GM21390 (cell line): Measurements from ENCODE around the gene NUMA1.

Experiments used
- ATAC-seq: cut with Tn5 transposase; IDR thresholded peaks from one replicate; pipeline ENCODE4 v1.9.1; 2021; ENCODE audit not compliant: unreplicated experiment

The NUMA1 gene

DNA sequence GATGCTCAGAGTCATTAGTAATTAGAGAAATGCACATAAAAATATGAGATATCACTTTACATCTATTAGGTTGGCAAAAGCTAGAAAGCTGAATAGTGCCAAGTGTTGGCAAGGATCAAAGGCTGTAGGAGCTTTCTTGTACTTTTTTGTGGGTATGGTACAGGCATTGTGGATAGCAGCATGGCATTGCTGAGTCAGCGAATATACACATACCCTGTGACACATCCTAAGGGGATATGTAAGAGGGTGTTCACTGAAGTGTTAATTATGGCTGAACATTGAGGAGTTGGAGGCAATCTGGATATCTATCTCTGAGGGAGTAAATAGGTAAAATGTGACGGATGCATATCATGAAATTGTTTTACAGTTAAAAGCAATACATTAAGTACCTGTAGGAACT is 108.7 kb downstream of the NUMA1 start:
- no peak for ATAC-seq

DNA sequence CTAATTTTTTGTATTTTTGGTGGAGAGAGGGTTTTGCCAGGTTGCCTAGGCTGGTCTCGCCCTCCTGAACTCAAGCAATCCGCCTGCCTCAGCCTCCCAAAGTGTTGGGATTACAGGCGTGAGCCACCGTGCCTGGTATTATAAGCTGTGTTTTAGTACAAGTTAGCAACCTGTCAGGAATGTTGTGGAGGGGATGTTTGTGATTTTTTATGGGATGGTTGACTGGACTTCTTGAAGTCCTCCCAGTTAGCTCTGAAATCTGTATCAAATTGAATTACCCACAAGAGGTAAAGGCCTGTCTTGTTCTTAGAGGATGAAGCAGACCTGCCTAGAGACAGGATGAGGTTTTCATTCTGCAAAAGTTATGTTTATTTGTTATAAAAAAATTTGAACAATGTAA is 115.7 kb downstream of the NUMA1 start:
- ATAC-seq, result no peak

DNA sequence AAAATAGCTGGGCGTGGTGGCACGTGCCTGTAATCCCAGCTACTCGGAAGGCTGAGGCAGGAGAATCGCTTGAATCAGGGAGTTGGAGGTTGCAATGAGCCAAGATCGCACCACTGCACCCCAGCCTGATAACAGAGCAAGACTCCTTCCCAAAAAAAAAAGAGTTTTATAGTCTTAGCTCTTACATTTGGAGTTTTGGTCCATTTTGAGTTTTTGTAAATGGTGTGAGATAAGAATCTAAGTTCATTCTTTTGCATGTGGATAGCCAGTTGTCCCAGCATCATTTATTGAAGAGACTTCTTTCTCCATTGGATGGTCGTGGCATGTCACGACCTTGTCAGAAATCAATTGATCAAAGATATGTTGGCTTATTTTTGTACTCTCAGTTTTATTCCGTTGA is 116.9 kb downstream of the NUMA1 start:
- no peak for ATAC-seq

DNA sequence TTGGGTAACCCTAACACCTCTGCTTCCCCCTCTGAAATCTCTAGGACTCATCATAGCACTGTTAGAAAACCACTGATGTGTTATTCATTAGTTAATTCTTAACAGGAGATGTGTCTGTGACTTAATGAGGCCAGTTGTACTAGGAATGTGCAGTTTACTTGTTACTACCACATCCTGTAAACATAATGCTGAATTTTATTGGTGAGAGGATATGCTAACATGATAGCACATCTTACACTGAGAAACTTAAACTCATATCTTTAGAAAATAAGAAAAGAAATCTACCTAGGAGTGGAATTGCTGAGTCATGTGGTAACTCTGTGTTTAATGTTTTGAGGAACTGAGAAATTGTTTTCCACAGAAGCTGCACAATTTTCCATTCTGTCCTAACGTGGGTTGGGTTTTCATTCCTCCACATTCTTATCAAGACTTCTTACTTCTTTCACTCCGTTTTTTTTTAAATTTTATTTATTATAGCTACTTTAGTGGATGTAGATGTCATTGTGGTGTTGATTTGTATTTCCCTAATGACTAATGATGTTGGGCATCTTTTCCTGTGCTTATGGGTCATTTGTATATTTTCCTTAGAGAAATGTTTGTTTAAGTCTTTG is 117.8 kb downstream of the NUMA1 start:
- ATAC-seq, result no peak

DNA sequence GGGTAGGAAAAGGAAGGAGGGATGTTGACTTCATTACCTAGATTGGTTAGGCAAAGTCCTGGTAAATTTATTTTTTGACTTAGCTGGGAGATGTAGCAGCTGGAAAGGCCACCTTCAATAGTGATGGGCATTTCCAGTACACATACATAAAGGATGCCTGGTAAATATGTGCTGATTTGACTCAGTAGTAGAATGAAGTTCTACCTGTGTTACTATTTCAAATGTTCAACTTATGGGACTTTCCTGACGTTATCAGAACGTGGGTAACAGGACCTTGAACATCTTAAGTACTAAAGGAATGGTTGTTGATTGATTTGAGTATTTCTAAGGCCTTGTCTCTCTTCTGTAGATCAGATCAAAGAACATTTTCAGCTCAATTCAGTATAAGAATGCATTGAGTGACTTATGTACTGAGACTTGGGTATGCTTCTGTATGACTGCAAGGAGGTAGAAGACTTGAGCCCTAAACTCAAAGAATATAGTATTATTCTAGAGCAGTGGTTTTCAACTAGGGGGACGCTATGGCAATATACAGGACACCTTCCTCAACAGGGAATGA is 124.4 kb downstream of the NUMA1 start:
- no peak for ATAC-seq
